Ishikawa (cell line): ENCODE data around the gene TUBE1.

Source experiments
- CEBPB ChIP-seq: IDR thresholded peaks from 2 replicates; pipeline ENCODE4 v1.6.1; 2012
- CREB1 ChIP-seq: IDR thresholded peaks from 2 replicates; pipeline ENCODE4 v1.6.1; 2012; ENCODE audit warnings: low read depth
- EGR1 ChIP-seq: IDR thresholded peaks from 2 replicates; pipeline ENCODE4 v1.6.1; 2012
- EP300 ChIP-seq: IDR thresholded peaks from 2 replicates; pipeline ENCODE4 v1.6.1; 2012; ENCODE audit warnings: borderline replicate concordance
- FOXM1 ChIP-seq: IDR thresholded peaks from 2 replicates; pipeline ENCODE4 v1.6.1; 2012; ENCODE audit warnings: low read depth, borderline replicate concordance
- MAX ChIP-seq: IDR thresholded peaks from 2 replicates; pipeline ENCODE4 v1.6.1; 2012
- NFIC ChIP-seq: IDR thresholded peaks from 2 replicates; pipeline ENCODE4 v1.6.1; 2012
- RAD21 ChIP-seq: IDR thresholded peaks from 2 replicates; pipeline ENCODE4 v1.6.1; 2012; ENCODE audit warnings: low read depth
- TAF1 ChIP-seq: IDR thresholded peaks from 2 replicates; pipeline ENCODE4 v1.6.1; 2012; ENCODE audit warnings: low read depth, mild to moderate bottlenecking
- TCF12 ChIP-seq: IDR thresholded peaks from 2 replicates; pipeline ENCODE4 v1.6.1; 2012; ENCODE audit warnings: low read depth
- YY1 ChIP-seq: IDR thresholded peaks from 2 replicates; pipeline ENCODE4 v1.6.1; 2012; ENCODE audit warnings: low read depth
- TF ChIP-seq, protein P1 (sequence below): IDR thresholded peaks from 2 replicates; pipeline ENCODE4 v1.6.1; 2012; ENCODE audit warnings: low read depth, mild to moderate bottlenecking
- TF ChIP-seq, protein P2 (sequence below): IDR thresholded peaks from 2 replicates; pipeline ENCODE4 v1.6.1; 2012

- TF ChIP-seq EGR1 (no peak), EP300 (no peak), TAF1 (no peak), CEBPB (no peak), TCF12 (no peak), CREB1 (no peak), NFIC (no peak), FOXM1 (no peak), RAD21 (no peak), MAX (no peak), YY1 (no peak)
- TF ChIP-seq, protein P1, sequence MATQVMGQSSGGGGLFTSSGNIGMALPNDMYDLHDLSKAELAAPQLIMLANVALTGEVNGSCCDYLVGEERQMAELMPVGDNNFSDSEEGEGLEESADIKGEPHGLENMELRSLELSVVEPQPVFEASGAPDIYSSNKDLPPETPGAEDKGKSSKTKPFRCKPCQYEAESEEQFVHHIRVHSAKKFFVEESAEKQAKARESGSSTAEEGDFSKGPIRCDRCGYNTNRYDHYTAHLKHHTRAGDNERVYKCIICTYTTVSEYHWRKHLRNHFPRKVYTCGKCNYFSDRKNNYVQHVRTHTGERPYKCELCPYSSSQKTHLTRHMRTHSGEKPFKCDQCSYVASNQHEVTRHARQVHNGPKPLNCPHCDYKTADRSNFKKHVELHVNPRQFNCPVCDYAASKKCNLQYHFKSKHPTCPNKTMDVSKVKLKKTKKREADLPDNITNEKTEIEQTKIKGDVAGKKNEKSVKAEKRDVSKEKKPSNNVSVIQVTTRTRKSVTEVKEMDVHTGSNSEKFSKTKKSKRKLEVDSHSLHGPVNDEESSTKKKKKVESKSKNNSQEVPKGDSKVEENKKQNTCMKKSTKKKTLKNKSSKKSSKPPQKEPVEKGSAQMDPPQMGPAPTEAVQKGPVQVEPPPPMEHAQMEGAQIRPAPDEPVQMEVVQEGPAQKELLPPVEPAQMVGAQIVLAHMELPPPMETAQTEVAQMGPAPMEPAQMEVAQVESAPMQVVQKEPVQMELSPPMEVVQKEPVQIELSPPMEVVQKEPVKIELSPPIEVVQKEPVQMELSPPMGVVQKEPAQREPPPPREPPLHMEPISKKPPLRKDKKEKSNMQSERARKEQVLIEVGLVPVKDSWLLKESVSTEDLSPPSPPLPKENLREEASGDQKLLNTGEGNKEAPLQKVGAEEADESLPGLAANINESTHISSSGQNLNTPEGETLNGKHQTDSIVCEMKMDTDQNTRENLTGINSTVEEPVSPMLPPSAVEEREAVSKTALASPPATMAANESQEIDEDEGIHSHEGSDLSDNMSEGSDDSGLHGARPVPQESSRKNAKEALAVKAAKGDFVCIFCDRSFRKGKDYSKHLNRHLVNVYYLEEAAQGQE: no peak
- TF ChIP-seq, protein P2, sequence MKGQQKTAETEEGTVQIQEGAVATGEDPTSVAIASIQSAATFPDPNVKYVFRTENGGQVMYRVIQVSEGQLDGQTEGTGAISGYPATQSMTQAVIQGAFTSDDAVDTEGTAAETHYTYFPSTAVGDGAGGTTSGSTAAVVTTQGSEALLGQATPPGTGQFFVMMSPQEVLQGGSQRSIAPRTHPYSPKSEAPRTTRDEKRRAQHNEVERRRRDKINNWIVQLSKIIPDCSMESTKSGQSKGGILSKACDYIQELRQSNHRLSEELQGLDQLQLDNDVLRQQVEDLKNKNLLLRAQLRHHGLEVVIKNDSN: no peak
These were observed 43.1 kb downstream of the TUBE1 start for GRCh38 chr6:112044196-112044595.
